GM10847 (cell line): ENCODE measurements around the gene BSCL2.

ENCODE experiments used
- POLR2A ChIP-seq: IDR thresholded peaks from 2 replicates; pipeline ENCODE4 v1.6.1; 2011; ENCODE audit not compliant: insufficient read length; ENCODE audit errors: extremely low read depth

Gene BSCL2

GRCh38 chr11:62726156-62726914, 19.1 kb upstream of the BSCL2 start:
- no peak for TF ChIP-seq POLR2A

GRCh38 chr11:62725646-62726045, 18.4 kb upstream of the BSCL2 start:
- TF ChIP-seq POLR2A: no peak

GRCh38 chr11:62724171-62724570, 16.9 kb upstream of the BSCL2 start:
- TF ChIP-seq POLR2A: no peak

GRCh38 chr11:62721994-62722393, 14.8 kb upstream of the BSCL2 start:
- TF ChIP-seq POLR2A: no peak

GRCh38 chr11:62719302-62719978, 12.2 kb upstream of the BSCL2 start:
- TF ChIP-seq POLR2A: no peak

GRCh38 chr11:62716816-62717215, 9.6 kb upstream of the BSCL2 start:
- no peak for TF ChIP-seq POLR2A

GRCh38 chr11:62716206-62716605, 9.0 kb upstream of the BSCL2 start:
- TF ChIP-seq POLR2A: no peak

- TF ChIP-seq POLR2A: no peak
Observed at GRCh38 chr11:62715150-62716130, 8.2 kb upstream of the BSCL2 start.

GRCh38 chr11:62713343-62713742, 6.1 kb upstream of the BSCL2 start:
- TF ChIP-seq POLR2A: no peak

- no peak for TF ChIP-seq POLR2A
Observed at GRCh38 chr11:62712861-62713260, 5.6 kb upstream of the BSCL2 start.

- no peak for TF ChIP-seq POLR2A
Observed at GRCh38 chr11:62712276-62712812, 5.1 kb upstream of the BSCL2 start.

- TF ChIP-seq POLR2A: no peak
Observed at GRCh38 chr11:62710001-62710345, 2.7 kb upstream of the BSCL2 start.

GRCh38 chr11:62709247-62710000, 2.2 kb upstream of the BSCL2 start:
- peak; percentile 79 for TF ChIP-seq POLR2A

GRCh38 chr11:62708793-62709192, 1.6 kb upstream of the BSCL2 start:
- no peak for TF ChIP-seq POLR2A

- TF ChIP-seq POLR2A: no peak
Observed at GRCh38 chr11:62708392-62708791, 1.2 kb upstream of the BSCL2 start.
